GDM1 (cell line): ENCODE results near the gene CHEK1.
"Not testable (repeated sequence)": the region's sequence is repeated elsewhere in the genome, so short reads cannot be mapped to it uniquely, and the experiment has no call there.

ENCODE experiments used
- DNase-seq: peaks from one replicate; lab custom pipeline; 2025; lab: John Stamatoyannopoulos, UW

Gene CHEK1

GRCh38 chr11:125701018-125701610 is 76.2 kb downstream of the CHEK1 start:
- DNase-seq: no peak

- DNase-seq: no peak
These were observed 77.1 kb downstream of the CHEK1 start for GRCh38 chr11:125701858-125702621.

DNA sequence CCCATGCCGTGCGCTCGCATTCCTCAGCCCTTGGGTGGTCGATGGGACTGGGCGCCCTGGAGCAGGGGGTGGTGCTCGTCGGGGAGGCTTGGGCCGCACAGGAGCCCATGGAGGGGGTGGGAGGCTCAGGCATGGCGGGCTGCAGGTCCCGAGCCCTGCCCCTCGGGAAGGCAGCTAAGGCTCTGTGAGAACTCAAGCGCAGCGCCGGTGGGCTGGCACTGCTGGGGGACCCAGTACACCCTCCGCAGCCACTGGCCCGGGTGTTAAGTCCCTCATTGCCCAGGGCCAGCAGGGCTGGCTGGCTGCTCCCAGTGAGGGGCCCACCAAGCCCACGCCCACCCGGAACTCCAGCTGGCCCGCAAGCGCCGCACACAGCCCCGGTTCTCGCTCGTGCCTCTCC is 79.7 kb downstream of the CHEK1 start:
- DNase-seq: not testable (repeated sequence)

- no peak for DNase-seq
These were observed 95.8 kb downstream of the CHEK1 start for GRCh38 chr11:125720781-125721180.

GRCh38 chr11:125724125-125724524 is 99.2 kb downstream of the CHEK1 start:
- peak; percentile 1 for DNase-seq
